DMS53 treated with DMSO at 0.1 percent for 48 hours (cell line): ENCODE measurements around the gene COL11A2.

Experiments used
- DNase-seq: peaks from one replicate; lab custom pipeline; 2025; ENCODE audit not compliant: unreplicated experiment; lab: John Stamatoyannopoulos, UW

Gene COL11A2

GRCh38 chr6:33206864-33207551, 14.7 kb upstream of the COL11A2 start:
- DNase-seq, result no peak

- no peak for DNase-seq
Measured at GRCh38 chr6:33206027-33206863, 14.0 kb upstream of the COL11A2 start.

GRCh38 chr6:33205191-33206026, 13.1 kb upstream of the COL11A2 start:
- DNase-seq, result no peak

GRCh38 chr6:33204415-33205190, 12.3 kb upstream of the COL11A2 start, which contains the start of gene HSD17B8:
HSD17B8 (plus strand) TSS chr6:33204655; CDS start chr6:33204669, 14 bp downstream.
- peak; percentile 89 for DNase-seq

- DNase-seq, result no peak
Measured at GRCh38 chr6:33204165-33204414, 11.8 kb upstream of the COL11A2 start.

- DNase-seq, result no peak
Measured at GRCh38 chr6:33203443-33204164, 11.3 kb upstream of the COL11A2 start.

GRCh38 chr6:33202799-33203198, 10.5 kb upstream of the COL11A2 start:
- DNase-seq, result no peak

GRCh38 chr6:33201935-33202334, 9.7 kb upstream of the COL11A2 start:
- no peak for DNase-seq

- DNase-seq, result no peak
Measured at GRCh38 chr6:33201147-33201545, 8.9 kb upstream of the COL11A2 start.

- peak; percentile 95 for DNase-seq
Measured at GRCh38 chr6:33200219-33201146, 8.2 kb upstream of the COL11A2 start, which contains the start of the genes RXRB and SLC39A7. RXRB (minus strand) TSS chr6:33200665; CDS start chr6:33200476, 189 bp downstream. SLC39A7 (plus strand) TSS chr6:33200867; CDS start chr6:33201246, 379 bp downstream.

GRCh38 chr6:33199687-33200218, 7.5 kb upstream of the COL11A2 start:
- peak; percentile 32 for DNase-seq

GRCh38 chr6:33198853-33199436, 6.7 kb upstream of the COL11A2 start:
- DNase-seq, result no peak

- no peak for DNase-seq
Measured at GRCh38 chr6:33198159-33198852, 6.0 kb upstream of the COL11A2 start.

GRCh38 chr6:33197431-33198048, 5.3 kb upstream of the COL11A2 start:
- DNase-seq, result peak; percentile 78

- no peak for DNase-seq
Measured at GRCh38 chr6:33195304-33196165, 3.3 kb upstream of the COL11A2 start.

GRCh38 chr6:33194431-33194979, 2.2 kb upstream of the COL11A2 start:
- no peak for DNase-seq
